Peyer's patch (tissue), 4 donors: ENCODE data around the gene DERL3. TPM values are rescaled to one million over a fixed set of nuclear protein-coding genes. Genes with fewer than 3 reads are reported as not detected.

ENCODE experiments used
- DNase-seq, 3 donors: peaks; one replicate each; pipeline ENCODE4 v3.0.0-alpha.2; 2017 to 2019
- H3K27ac ChIP-seq, 4 donors: fragments of 200-600 bp; sonication (generic); one replicate each; pipeline ENCODE4 v1.5.1; 2016 to 2019
- H3K27me3 ChIP-seq, 2 donors: fragments of 200-600 bp; sonication (generic); one replicate each; pipeline ENCODE4 v1.5.1; 2019
- H3K36me3 ChIP-seq, 3 donors: fragments of 200-600 bp; sonication (generic); one replicate each; pipeline ENCODE4 v1.5.1; 2016 to 2019
- H3K4me1 ChIP-seq, 4 donors: fragments of 200-600 bp; sonication (generic); one replicate each; pipeline ENCODE4 v1.5.1; 2016 to 2019
- H3K4me3 ChIP-seq, 4 donors: fragments of 200-600 bp; sonication (generic); 1 replicate in 3 of 4; 2 replicates in 1 of 4; pipeline ENCODE4 v1.5.1; 2016 to 2019; ENCODE audit warnings: mild to moderate bottlenecking in 1 of 4
- H3K9me3 ChIP-seq, 4 donors: fragments of 200-600 bp; sonication (generic); one replicate each; pipeline ENCODE4 v1.5.1; 2016 to 2019; ENCODE audit warnings: mild to moderate bottlenecking in 1 of 4
- POLR2A ChIP-seq, 2 donors: fragments of 450-650 bp; IDR thresholded peaks; one replicate each; pipeline ENCODE4 v1.5.1; 2017; ENCODE audit warnings: antibody characterized with exemption in 2 of 2, mild to moderate bottlenecking in 2 of 2, moderate library complexity in 2 of 2
- total RNA-seq, 4 donors: library from RNA; depleted of rRNA; stranded (reverse); fragments of >200 nt; gene quantifications; one replicate each; pipeline ENCODE4 v1.1.0, GENCODE V29; 2016
- TF ChIP-seq, protein P1 (sequence below), 6 experiments: fragments of 450-650 bp in 4 of 6; fragments of 200-600 bp in 2 of 6; sonication (generic) in 1 of 6; IDR thresholded peaks; one replicate each; pipeline ENCODE4 v1.5.1; 2017 to 2019; ENCODE audit warnings: antibody characterized with exemption in 6 of 6, mild to moderate bottlenecking in 3 of 6, moderate library complexity in 1 of 6

DERL3 gene
- total RNA-seq, 4 donors from 2014 or later = 1.1 to 17.3 (median 3.4) TPM

- Histone ChIP-seq H3K4me3 (no peak overlapping the region), H3K27ac (no peak overlapping the region), H3K36me3 (peaks cover 0 to 50% (median 0%) of the 10 kb centered on the region in 3 donors), H3K9me3 (no peaks in the 10 kb centered on the region), H3K4me1 (peaks cover 0 to 9% (median 3%) of the 10 kb centered on the region in 4 donors), H3K27me3 (no peaks in the 10 kb centered on the region)
- peak in 1 of 3 donors; percentile 37 for DNase-seq
- TF ChIP-seq, protein P1, sequence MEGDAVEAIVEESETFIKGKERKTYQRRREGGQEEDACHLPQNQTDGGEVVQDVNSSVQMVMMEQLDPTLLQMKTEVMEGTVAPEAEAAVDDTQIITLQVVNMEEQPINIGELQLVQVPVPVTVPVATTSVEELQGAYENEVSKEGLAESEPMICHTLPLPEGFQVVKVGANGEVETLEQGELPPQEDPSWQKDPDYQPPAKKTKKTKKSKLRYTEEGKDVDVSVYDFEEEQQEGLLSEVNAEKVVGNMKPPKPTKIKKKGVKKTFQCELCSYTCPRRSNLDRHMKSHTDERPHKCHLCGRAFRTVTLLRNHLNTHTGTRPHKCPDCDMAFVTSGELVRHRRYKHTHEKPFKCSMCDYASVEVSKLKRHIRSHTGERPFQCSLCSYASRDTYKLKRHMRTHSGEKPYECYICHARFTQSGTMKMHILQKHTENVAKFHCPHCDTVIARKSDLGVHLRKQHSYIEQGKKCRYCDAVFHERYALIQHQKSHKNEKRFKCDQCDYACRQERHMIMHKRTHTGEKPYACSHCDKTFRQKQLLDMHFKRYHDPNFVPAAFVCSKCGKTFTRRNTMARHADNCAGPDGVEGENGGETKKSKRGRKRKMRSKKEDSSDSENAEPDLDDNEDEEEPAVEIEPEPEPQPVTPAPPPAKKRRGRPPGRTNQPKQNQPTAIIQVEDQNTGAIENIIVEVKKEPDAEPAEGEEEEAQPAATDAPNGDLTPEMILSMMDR (IDR thresholded peaks at IDR 0.05) = no peak
- TF ChIP-seq POLR2A (IDR thresholded peaks at IDR 0.05) = no peak
Observed at GRCh38 chr22:23832226-23833016, 6.4 kb downstream of the DERL3 start.

DNA sequence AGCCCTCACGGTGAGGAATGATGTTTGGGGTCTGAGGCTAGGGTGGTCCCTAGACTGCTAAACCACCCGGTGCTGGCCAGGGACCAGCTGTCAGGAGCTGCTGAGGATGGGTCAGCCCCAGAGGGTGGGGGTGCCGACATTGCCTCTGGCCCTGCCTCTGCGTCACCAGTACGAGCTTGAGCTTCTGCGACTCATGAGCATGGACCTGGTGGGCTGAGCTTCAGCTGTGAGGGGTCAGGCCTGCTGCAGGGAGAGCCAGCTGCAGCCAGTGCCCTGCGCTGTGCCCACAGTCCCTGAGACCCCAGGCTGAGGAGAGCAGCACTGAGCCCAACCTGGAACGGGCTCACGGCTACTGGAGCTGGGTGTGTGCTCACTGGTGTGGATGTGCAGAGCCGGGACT lies 7.0 kb downstream of the DERL3 start:
- TF ChIP-seq, protein P1 (IDR thresholded peaks at IDR 0.05) = no peak
- TF ChIP-seq POLR2A (IDR thresholded peaks at IDR 0.05) = no peak
- DNase-seq = peak in 1 of 3 donors; percentile 37
- Histone ChIP-seq H3K4me3 (no peak overlapping the region), H3K36me3 (peaks cover 0 to 56% (median 0%) of the 10 kb centered on the region in 3 donors), H3K27me3 (no peaks in the 10 kb centered on the region), H3K4me1 (peaks cover 0 to 6% (median 2%) of the 10 kb centered on the region in 4 donors), H3K9me3 (no peaks in the 10 kb centered on the region), H3K27ac (no peak overlapping the region)

GRCh38 chr22:23831261-23831660 lies 7.5 kb downstream of the DERL3 start:
- Histone ChIP-seq H3K4me3 (no peak overlapping the region), H3K27ac (no peak overlapping the region), H3K36me3 (peaks cover 0 to 61% (median 0%) of the 10 kb centered on the region in 3 donors), H3K27me3 (no peaks in the 10 kb centered on the region), H3K9me3 (no peaks in the 10 kb centered on the region), H3K4me1 (peaks cover 0 to 6% (median 0%) of the 10 kb centered on the region in 4 donors)
- TF ChIP-seq, protein P1 (IDR thresholded peaks at IDR 0.05) = no peak
- TF ChIP-seq POLR2A (IDR thresholded peaks at IDR 0.05) = no peak
- DNase-seq = peak in 1 of 3 donors; percentile 38

DNA sequence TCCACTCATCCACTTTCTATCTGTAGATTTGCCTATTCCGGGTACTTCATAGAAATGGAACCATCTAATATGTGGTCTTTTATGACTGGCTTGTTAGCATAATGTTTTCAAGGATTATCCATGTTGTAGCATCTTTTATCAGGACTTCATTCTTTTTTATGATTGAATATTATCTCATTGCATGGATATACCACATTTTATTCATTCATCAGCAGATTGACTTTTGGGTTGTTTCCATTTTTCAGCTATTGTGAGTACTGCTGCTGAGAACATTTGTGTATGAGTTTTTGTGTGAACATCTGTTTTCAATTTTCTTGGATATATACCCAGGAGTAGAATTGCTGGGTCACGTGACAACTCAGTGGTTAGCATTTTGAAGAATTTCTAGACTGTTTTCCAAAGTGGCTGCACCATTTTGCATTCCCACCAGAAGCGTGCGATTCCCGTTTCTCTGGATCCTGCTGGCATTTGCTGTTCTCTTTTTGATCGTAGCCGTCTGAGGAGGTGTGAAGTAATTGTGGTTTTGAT lies 8.9 kb downstream of the DERL3 start:
- H3K36me3 ChIP-seq = peaks cover 0 to 72% (median 0%) of the 10 kb centered on the region in 3 donors
- H3K27ac ChIP-seq = no peak overlapping the region
- H3K4me3 ChIP-seq = no peak overlapping the region
- TF ChIP-seq POLR2A (IDR thresholded peaks at IDR 0.05) = no peak
- TF ChIP-seq, protein P1 (IDR thresholded peaks at IDR 0.05) = no peak
- H3K27me3 ChIP-seq = no peaks in the 10 kb centered on the region
- H3K4me1 ChIP-seq = peaks cover 0 to 6% (median 0%) of the 10 kb centered on the region in 4 donors
- no peak for DNase-seq
- H3K9me3 ChIP-seq = no peaks in the 10 kb centered on the region

GRCh38 chr22:23828800-23829680 lies 9.8 kb downstream of the DERL3 start:
- no peak for DNase-seq
- Histone ChIP-seq H3K36me3 (peaks cover 0 to 72% (median 0%) of the 10 kb centered on the region in 3 donors), H3K27me3 (no peaks in the 10 kb centered on the region), H3K4me3 (no peak overlapping the region), H3K4me1 (peaks cover 0 to 6% (median 0%) of the 10 kb centered on the region in 4 donors), H3K9me3 (no peaks in the 10 kb centered on the region), H3K27ac (no peak overlapping the region)
- TF ChIP-seq, protein P1 (IDR thresholded peaks at IDR 0.05) = no peak
- no peak for TF ChIP-seq POLR2A (IDR thresholded peaks at IDR 0.05)
